Thyroid gland (tissue), 4 donors: Measurements from ENCODE around the gene NEK7.

ENCODE experiments used
- POLR2A ChIP-seq, 2 donors: fragments of 450-650 bp; IDR thresholded peaks; one replicate each; pipeline ENCODE4 v1.6.1; 2017; ENCODE audit warnings: antibody characterized with exemption in 2 of 2, mild to moderate bottlenecking in 2 of 2, moderate library complexity in 1 of 2
- TF ChIP-seq, protein P1 (sequence below), 6 experiments: fragments of 200-600 bp in 3 of 6; fragments of 450-650 bp in 3 of 6; sonication (generic) in 3 of 6; IDR thresholded peaks; one replicate each; pipeline ENCODE4 v1.5.1; 2016 to 2019; ENCODE audit warnings: antibody characterized with exemption in 6 of 6, mild to moderate bottlenecking in 2 of 6, inconsistent platforms in 1 of 6, moderate library complexity in 1 of 6

- no peak for TF ChIP-seq POLR2A (IDR thresholded peaks at IDR 0.05)
- TF ChIP-seq, protein P1, sequence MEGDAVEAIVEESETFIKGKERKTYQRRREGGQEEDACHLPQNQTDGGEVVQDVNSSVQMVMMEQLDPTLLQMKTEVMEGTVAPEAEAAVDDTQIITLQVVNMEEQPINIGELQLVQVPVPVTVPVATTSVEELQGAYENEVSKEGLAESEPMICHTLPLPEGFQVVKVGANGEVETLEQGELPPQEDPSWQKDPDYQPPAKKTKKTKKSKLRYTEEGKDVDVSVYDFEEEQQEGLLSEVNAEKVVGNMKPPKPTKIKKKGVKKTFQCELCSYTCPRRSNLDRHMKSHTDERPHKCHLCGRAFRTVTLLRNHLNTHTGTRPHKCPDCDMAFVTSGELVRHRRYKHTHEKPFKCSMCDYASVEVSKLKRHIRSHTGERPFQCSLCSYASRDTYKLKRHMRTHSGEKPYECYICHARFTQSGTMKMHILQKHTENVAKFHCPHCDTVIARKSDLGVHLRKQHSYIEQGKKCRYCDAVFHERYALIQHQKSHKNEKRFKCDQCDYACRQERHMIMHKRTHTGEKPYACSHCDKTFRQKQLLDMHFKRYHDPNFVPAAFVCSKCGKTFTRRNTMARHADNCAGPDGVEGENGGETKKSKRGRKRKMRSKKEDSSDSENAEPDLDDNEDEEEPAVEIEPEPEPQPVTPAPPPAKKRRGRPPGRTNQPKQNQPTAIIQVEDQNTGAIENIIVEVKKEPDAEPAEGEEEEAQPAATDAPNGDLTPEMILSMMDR (IDR thresholded peaks at IDR 0.05): no peak
Measured at GRCh38 chr1:198201956-198202784, 45.4 kb downstream of the NEK7 start.
